ENCODE measurements around the gene SHH. TPM values are rescaled to one million over a fixed set of nuclear protein-coding genes. Genes with fewer than 3 reads are reported as not detected.
A peak's percentile ranks its signal among the peaks of the same experiment; 100 is the strongest.

SHH gene
- total and polyA plus RNA-seq, 7 experiments from 2014 or later = not detected

DNA sequence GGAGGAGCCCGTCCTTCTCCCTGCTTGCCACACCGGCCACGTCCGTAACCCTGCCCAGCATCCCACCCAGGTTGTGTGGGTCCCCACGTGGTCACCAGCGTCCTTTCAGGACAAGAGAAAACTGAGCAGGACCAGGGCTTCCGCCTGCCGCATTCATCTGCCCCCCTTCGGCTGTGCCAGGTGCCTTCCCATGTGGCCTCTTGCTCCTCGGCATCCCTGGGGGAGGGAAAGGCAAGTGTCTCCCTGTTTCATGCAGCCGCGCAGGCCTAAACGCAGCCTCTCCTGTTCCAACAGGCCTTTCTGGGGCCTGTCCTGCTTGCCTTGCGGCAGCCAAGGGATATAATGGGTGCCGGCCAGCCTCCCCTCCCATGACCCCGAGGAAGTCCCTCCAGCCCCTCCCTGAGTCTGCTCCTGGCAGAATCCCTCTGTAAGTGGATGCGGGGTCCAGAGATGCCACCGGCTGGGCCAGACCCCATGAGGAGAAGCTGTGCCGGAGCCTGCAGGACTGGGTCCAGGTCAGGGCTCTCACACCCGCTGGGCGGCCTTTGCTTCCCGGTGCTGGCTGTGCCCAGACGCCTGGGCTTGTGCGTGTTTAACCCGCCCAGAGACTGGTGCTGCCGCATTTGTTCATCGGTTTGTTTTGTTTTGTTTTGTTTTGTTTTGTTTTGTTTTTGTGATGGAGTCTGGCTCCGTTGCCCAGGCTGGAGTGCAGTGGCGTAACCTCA, 23.1 kb downstream of the SHH start:
- intact Hi-C loops (cut with micrococcal nuclease) = no loop called here
- Histone ChIP-seq H3K9me3 (ENCODE audit: control insufficient read depth in 2 of 3, low read length in 3 of 3) (no peaks in the 10 kb centered on the region), H3K4me3 (ENCODE audit: low read length) (no peak overlapping the region), H3K4me1 (ENCODE audit: control insufficient read depth in 2 of 2, insufficient read depth in 2 of 2, low read length in 2 of 2) (no peaks in the 10 kb centered on the region), H3K27me3 (ENCODE audit: control insufficient read depth in 2 of 2, insufficient read depth in 2 of 2, low read length in 2 of 2) (no peaks in the 10 kb centered on the region), H3K36me3 (ENCODE audit: control insufficient read depth in 2 of 3, insufficient read depth in 3 of 3, low read length in 3 of 3) (no peaks in the 10 kb centered on the region), H3K27ac (ENCODE audit: low read depth, low read length) (no peak overlapping the region)
- DNase-seq = no peak
- H3K4me1 Mint-ChIP-seq = peaks cover 4 to 17% (median 9%) of the 10 kb centered on the region in 7 donors
- peak overlapping the region in 2 of 10 donors; percentile 25 to 30 for H3K4me3 Mint-ChIP-seq
- peaks cover 5 to 23% (median 13%) of the 10 kb centered on the region in 5 donors for H3K27me3 Mint-ChIP-seq
- peak overlapping the region in 2 of 9 donors; percentile 62 to 72 for H3K27ac Mint-ChIP-seq
- ATAC-seq = no peak
- H3K9me3 Mint-ChIP-seq = no peaks in the 10 kb centered on the region
- ChIA-PET CTCF (interaction anchor here (1.1 kb wide), 1 partner anchor 10 kb away, joined by 4 read pairs; no protein-coding TSS in a partner anchor), POLR2A (no interaction called here)
- peaks cover 0 to 16% (median 6%) of the 10 kb centered on the region in 5 donors for H3K36me3 Mint-ChIP-seq

GRCh38 chr7:155788616-155789000, 23.7 kb downstream of the SHH start:
- Histone ChIP-seq H3K9me3 (ENCODE audit: control insufficient read depth in 2 of 3, low read length in 3 of 3) (no peaks in the 10 kb centered on the region), H3K4me3 (ENCODE audit: low read length) (no peak overlapping the region), H3K4me1 (ENCODE audit: control insufficient read depth in 2 of 2, insufficient read depth in 2 of 2, low read length in 2 of 2) (no peaks in the 10 kb centered on the region), H3K27ac (ENCODE audit: low read depth, low read length) (no peak overlapping the region), H3K27me3 (ENCODE audit: control insufficient read depth in 2 of 2, insufficient read depth in 2 of 2, low read length in 2 of 2) (no peaks in the 10 kb centered on the region), H3K36me3 (ENCODE audit: control insufficient read depth in 2 of 3, insufficient read depth in 3 of 3, low read length in 3 of 3) (no peaks in the 10 kb centered on the region)
- POLR2A ChIA-PET = no interaction called here
- CTCF ChIA-PET = no interaction called here
- peaks cover 4 to 17% (median 9%) of the 10 kb centered on the region in 7 donors for H3K4me1 Mint-ChIP-seq
- peaks cover 0 to 22% (median 7%) of the 10 kb centered on the region in 5 donors for H3K36me3 Mint-ChIP-seq
- no peak overlapping the region for H3K4me3 Mint-ChIP-seq
- intact Hi-C loops (cut with micrococcal nuclease) = no loop called here
- DNase-seq = no peak
- no peak overlapping the region for H3K27ac Mint-ChIP-seq
- H3K9me3 Mint-ChIP-seq = no peaks in the 10 kb centered on the region
- ATAC-seq = no peak
- peaks cover 5 to 23% (median 13%) of the 10 kb centered on the region in 5 donors for H3K27me3 Mint-ChIP-seq

GRCh38 chr7:155787171-155787851, 25.0 kb downstream of the SHH start:
- Histone ChIP-seq H3K9me3 (ENCODE audit: control insufficient read depth in 2 of 3, low read length in 3 of 3) (no peaks in the 10 kb centered on the region), H3K36me3 (ENCODE audit: control insufficient read depth in 2 of 3, insufficient read depth in 3 of 3, low read length in 3 of 3) (peaks cover 0 to 9% (median 0%) of the 10 kb centered on the region in 3 experiments), H3K4me3 (ENCODE audit: low read length) (no peak overlapping the region), H3K4me1 (ENCODE audit: control insufficient read depth in 2 of 2, insufficient read depth in 2 of 2, low read length in 2 of 2) (no peaks in the 10 kb centered on the region), H3K27ac (ENCODE audit: low read depth, low read length) (no peak overlapping the region), H3K27me3 (ENCODE audit: control insufficient read depth in 2 of 2, insufficient read depth in 2 of 2, low read length in 2 of 2) (no peaks in the 10 kb centered on the region)
- no peak for ATAC-seq
- Mint-ChIP-seq H3K4me1 (peaks cover 4 to 17% (median 9%) of the 10 kb centered on the region in 7 donors), H3K36me3 (peaks cover 0 to 34% (median 11%) of the 10 kb centered on the region in 5 donors), H3K4me3 (peak overlapping the region in 4 of 10 donors; percentile 16 to 48 (median 34)), H3K27me3 (peaks cover 5 to 23% (median 13%) of the 10 kb centered on the region in 5 donors), H3K27ac (peak overlapping the region in 2 of 9 donors; percentile 37 to 43), H3K9me3 (no peaks in the 10 kb centered on the region)
- ChIA-PET CTCF (no interaction called here), POLR2A (no interaction called here)
- no peak for DNase-seq
- intact Hi-C loops (cut with micrococcal nuclease) = no loop called here

GRCh38 chr7:155786491-155786890, 25.8 kb downstream of the SHH start:
- Histone ChIP-seq H3K4me1 (ENCODE audit: control insufficient read depth in 2 of 2, insufficient read depth in 2 of 2, low read length in 2 of 2) (no peaks in the 10 kb centered on the region), H3K27ac (ENCODE audit: low read depth, low read length) (no peak overlapping the region), H3K9me3 (ENCODE audit: control insufficient read depth in 2 of 3, low read length in 3 of 3) (no peaks in the 10 kb centered on the region), H3K36me3 (ENCODE audit: control insufficient read depth in 2 of 3, insufficient read depth in 3 of 3, low read length in 3 of 3) (peaks cover 0 to 16% (median 0%) of the 10 kb centered on the region in 3 experiments), H3K27me3 (ENCODE audit: control insufficient read depth in 2 of 2, insufficient read depth in 2 of 2, low read length in 2 of 2) (no peaks in the 10 kb centered on the region), H3K4me3 (ENCODE audit: low read length) (no peak overlapping the region)
- peaks cover 4 to 17% (median 9%) of the 10 kb centered on the region in 7 donors for H3K4me1 Mint-ChIP-seq
- H3K9me3 Mint-ChIP-seq = no peaks in the 10 kb centered on the region
- H3K27ac Mint-ChIP-seq = no peak overlapping the region
- H3K4me3 Mint-ChIP-seq = peak overlapping the region in 1 of 10 donors; percentile 2
- CTCF ChIA-PET = no interaction called here
- H3K27me3 Mint-ChIP-seq = peaks cover 5 to 23% (median 13%) of the 10 kb centered on the region in 5 donors
- POLR2A ChIA-PET = no interaction called here
- H3K36me3 Mint-ChIP-seq = peaks cover 0 to 42% (median 18%) of the 10 kb centered on the region in 5 donors
- intact Hi-C loops (cut with micrococcal nuclease) = no loop called here
- ATAC-seq (no peak), DNase-seq (no peak)

- Mint-ChIP-seq H3K36me3 (peaks cover 9 to 52% (median 28%) of the 10 kb centered on the region in 5 donors), H3K4me1 (peaks cover 4 to 17% (median 10%) of the 10 kb centered on the region in 7 donors), H3K4me3 (no peak overlapping the region), H3K27ac (no peak overlapping the region), H3K9me3 (no peaks in the 10 kb centered on the region), H3K27me3 (peaks cover 5 to 23% (median 13%) of the 10 kb centered on the region in 5 donors)
- ChIA-PET POLR2A (no interaction called here), CTCF (no interaction called here)
- DNase-seq (no peak), ATAC-seq (no peak)
- H3K9me3 ChIP-seq (ENCODE audit: control insufficient read depth in 2 of 3, low read length in 3 of 3) = no peaks in the 10 kb centered on the region
- H3K27ac ChIP-seq (ENCODE audit: low read depth, low read length) = no peak overlapping the region
- H3K4me1 ChIP-seq (ENCODE audit: control insufficient read depth in 2 of 2, insufficient read depth in 2 of 2, low read length in 2 of 2) = no peaks in the 10 kb centered on the region
- no peaks in the 10 kb centered on the region for H3K27me3 ChIP-seq (ENCODE audit: control insufficient read depth in 2 of 2, insufficient read depth in 2 of 2, low read length in 2 of 2)
- H3K36me3 ChIP-seq (ENCODE audit: control insufficient read depth in 2 of 3, insufficient read depth in 3 of 3, low read length in 3 of 3) = peaks cover 0 to 26% (median 1%) of the 10 kb centered on the region in 3 experiments
- intact Hi-C loops (cut with micrococcal nuclease) = no loop called here
- H3K4me3 ChIP-seq (ENCODE audit: low read length) = no peak overlapping the region
These were observed 26.7 kb downstream of the SHH start for GRCh38 chr7:155785536-155785935.

GRCh38 chr7:155782466-155782865, 29.8 kb downstream of the SHH start:
- no peaks in the 10 kb centered on the region for H3K9me3 ChIP-seq (ENCODE audit: control insufficient read depth in 2 of 3, low read length in 3 of 3)
- DNase-seq = no peak
- intact Hi-C loops (cut with micrococcal nuclease) = no loop called here
- H3K27me3 ChIP-seq (ENCODE audit: control insufficient read depth in 2 of 2, insufficient read depth in 2 of 2, low read length in 2 of 2) = no peaks in the 10 kb centered on the region
- no peak for ATAC-seq
- Mint-ChIP-seq H3K36me3 (peaks cover 9 to 77% (median 41%) of the 10 kb centered on the region in 5 donors), H3K27me3 (peaks cover 5 to 14% (median 8%) of the 10 kb centered on the region in 5 donors), H3K27ac (peak overlapping the region in 1 of 9 donors; percentile 31), H3K9me3 (no peaks in the 10 kb centered on the region), H3K4me1 (peaks cover 0 to 13% (median 7%) of the 10 kb centered on the region in 7 donors), H3K4me3 (no peak overlapping the region)
- no peak overlapping the region for H3K27ac ChIP-seq (ENCODE audit: low read depth, low read length)
- POLR2A ChIA-PET = no interaction called here
- CTCF ChIA-PET = interaction anchor here (1.6 kb wide), 1 partner anchor 15 kb away, joined by 6 read pairs; no protein-coding TSS in a partner anchor
- no peak overlapping the region for H3K4me3 ChIP-seq (ENCODE audit: low read length)
- no peaks in the 10 kb centered on the region for H3K4me1 ChIP-seq (ENCODE audit: control insufficient read depth in 2 of 2, insufficient read depth in 2 of 2, low read length in 2 of 2)
- peaks cover 0 to 51% (median 9%) of the 10 kb centered on the region in 3 experiments for H3K36me3 ChIP-seq (ENCODE audit: control insufficient read depth in 2 of 3, insufficient read depth in 3 of 3, low read length in 3 of 3)
